Activated CD4-positive, alpha-beta memory T cell treated with anti-CD3 and anti-CD28 coated beads, Interleukin-2, amount 10 ng/mL, durations not matched to agents 7 days and 5 days (primary cell): ENCODE data around the gene CHST11. TPM values are rescaled to one million over a fixed set of nuclear protein-coding genes. Genes with fewer than 3 reads are reported as not detected.

Source experiments
- total RNA-seq, 2 experiments: library from RNA; stranded (reverse); gene quantifications; one replicate each; pipeline ENCODE4 v1.2.3, GENCODE V29; 2021

Gene CHST11
- total RNA-seq, 2 experiments from 2014 or later, result 124 to 125 TPM

Other genes with a start within 250 kb of the CHST11 start
- 100 to 1,000 TPM; 108 to 112 TPM for gene TXNRD1, start 241.2 kb upstream of the CHST11 start, total RNA-seq
- 1 to 10 TPM; 3.4 to 4.2 TPM for gene EID3, start 153.2 kb upstream of the CHST11 start, total RNA-seq